HG03342 (cell line): ENCODE results near the gene PLA2G2D.

ENCODE experiments used
- ATAC-seq: cut with Tn5 transposase; IDR thresholded peaks from one replicate; pipeline ENCODE4 v1.9.1; 2021; ENCODE audit warnings: mild to moderate bottlenecking, moderate library complexity; ENCODE audit not compliant: unreplicated experiment

Gene PLA2G2D

DNA sequence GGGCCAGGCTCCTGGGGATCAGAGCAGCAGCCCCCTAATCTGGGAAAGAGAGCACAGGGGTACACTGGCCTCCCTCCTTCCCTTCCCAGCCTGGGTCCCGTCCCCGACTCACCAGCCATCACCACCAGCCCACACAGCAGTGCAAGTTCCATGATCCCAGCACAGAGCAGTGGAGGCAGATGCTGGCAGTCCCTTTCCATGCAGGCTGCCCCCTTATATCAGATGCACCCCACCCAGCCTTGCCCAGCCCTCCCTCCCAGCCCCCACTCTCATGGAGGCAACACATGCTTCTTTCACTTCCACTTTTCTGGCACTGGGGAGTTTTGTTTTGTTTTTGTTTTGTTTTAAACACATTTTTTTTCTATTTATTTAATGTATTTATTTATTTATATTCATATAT, at the start of gene PLA2G2D:
TSS of gene PLA2G2D (minus strand) at position 190 of the 400 bp plus-strand sequence. CDS start at position 152, 38 bp downstream.
- ATAC-seq: no peak

GRCh38 chr1:20168564-20169491, 49.5 kb upstream of the PLA2G2D start:
- no peak for ATAC-seq

GRCh38 chr1:20167126-20167525, 47.8 kb upstream of the PLA2G2D start:
- no peak for ATAC-seq

- no peak for ATAC-seq
These were observed 46.7 kb upstream of the PLA2G2D start for GRCh38 chr1:20166051-20166450.

- ATAC-seq: no peak
These were observed 46.2 kb upstream of the PLA2G2D start for GRCh38 chr1:20165522-20165951.

DNA sequence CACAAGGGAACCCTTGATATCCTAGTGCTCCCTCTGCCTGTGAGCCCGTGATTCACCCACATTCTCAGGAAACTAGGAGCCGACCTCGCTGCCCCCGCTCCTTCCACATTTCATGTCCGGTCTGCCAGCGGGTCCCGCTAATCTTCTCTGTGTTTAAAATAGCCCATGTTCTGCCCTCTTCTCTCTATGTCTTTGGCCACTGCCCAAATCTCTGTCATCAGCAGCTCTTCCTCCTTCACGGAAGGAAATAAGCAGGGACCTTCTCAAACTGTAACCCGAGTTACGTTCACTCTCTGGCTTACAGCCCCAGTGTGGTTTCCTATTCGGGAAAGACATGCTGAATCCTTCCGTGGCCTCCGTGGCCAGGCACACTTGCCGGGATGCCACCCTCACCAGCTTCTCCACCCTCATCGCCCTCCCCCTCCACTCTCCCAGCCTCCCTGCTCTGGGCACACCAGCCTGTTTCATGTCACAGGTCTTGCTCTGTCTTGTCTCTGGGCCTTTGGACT, 45.4 kb upstream of the PLA2G2D start:
- no peak for ATAC-seq

- ATAC-seq: no peak
These were observed 40.7 kb upstream of the PLA2G2D start for GRCh38 chr1:20160034-20160433.

DNA sequence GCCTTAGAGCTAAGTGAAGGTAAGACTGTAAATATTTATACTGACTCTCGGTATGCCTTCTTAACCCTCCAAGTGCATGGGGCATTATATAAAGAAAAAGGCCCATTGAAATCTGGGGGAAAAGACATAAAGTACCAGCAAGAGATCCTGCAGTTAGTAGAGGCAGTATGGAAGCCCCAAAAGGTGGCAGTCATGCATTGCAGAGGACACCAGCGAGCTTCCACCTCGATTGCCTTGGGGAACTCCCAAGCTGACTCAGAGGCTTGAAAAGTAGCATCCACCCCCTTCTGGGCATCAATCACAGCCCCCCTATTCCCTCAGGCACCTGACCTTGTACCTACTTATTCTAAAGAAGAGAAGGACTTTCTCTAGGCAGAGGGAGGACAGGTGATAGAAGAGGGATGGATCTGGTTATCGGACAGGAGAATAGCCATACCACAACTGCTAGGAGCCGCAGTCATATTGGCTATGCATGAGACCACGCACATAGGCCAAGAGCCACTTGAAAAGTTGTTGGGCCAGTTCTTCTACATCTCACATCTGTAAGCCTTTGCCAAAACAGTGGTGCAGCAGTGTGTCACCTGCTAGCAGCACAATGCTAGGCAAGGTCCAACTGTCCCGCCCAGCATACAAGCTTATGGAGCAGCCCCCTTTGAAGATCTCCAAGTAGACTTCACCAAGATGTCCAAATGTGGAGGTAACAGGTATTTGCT, 39.2 kb upstream of the PLA2G2D start:
- no peak for ATAC-seq

GRCh38 chr1:20154301-20154831, 35.0 kb upstream of the PLA2G2D start:
- no peak for ATAC-seq

- ATAC-seq: no peak
These were observed 33.7 kb upstream of the PLA2G2D start for GRCh38 chr1:20153000-20153418.

DNA sequence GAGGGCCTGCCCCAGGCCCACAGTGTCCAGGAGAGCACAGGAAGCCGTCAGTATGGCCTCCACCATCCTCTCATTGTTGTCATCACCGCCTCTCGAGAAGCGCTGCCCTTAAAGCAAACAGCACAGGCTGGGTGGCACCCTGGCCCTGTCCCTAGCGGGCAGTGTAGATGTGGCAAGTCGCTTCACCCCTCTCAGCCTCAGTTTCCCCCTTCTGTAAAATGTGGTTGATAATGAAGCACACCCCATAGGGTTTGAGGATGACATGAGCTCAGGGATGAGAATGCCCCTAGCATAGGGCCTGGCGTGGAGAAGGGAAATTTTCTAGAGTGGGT, 33.2 kb upstream of the PLA2G2D start:
- ATAC-seq: no peak

GRCh38 chr1:20151906-20152598, 32.7 kb upstream of the PLA2G2D start:
- ATAC-seq: peak; percentile 71

DNA sequence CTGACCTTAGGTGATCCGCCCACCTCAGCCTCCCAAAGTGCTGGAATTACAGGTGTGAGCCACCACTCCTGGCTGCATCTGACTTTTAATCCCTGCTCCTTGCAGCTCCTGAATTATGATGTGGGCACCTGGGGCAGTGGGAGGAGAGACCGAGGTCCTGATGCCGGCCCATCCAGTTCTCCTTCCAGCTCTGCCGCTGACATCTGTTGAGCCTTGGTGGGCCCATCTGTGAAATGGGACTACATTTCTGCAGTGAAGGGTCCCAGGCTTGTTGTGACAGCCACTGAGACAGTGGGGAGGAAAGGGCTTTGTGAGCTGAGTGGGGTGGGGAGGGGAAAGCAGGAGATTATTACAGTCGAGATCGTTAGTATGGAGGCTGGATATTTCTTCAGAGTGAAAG, 31.6 kb upstream of the PLA2G2D start:
- no peak for ATAC-seq

DNA sequence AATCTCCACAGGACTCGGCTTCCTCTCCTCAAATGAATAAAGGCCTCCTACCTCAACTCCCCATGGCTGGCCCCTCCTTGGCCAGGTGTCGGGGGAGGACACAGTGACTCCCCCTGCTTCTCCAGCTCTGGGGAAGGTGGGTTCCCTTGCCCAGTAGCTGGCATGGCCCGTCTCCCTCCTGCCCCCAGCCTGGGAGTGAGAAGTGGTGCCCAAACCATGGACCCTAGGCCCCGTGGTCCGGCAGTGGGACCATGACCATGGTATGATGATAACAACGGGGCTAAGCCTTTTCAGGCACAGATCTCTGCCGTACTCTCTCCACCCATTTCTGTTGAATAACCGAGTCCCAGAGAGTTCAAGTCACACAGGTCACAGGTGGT, 31.0 kb upstream of the PLA2G2D start:
- no peak for ATAC-seq

DNA sequence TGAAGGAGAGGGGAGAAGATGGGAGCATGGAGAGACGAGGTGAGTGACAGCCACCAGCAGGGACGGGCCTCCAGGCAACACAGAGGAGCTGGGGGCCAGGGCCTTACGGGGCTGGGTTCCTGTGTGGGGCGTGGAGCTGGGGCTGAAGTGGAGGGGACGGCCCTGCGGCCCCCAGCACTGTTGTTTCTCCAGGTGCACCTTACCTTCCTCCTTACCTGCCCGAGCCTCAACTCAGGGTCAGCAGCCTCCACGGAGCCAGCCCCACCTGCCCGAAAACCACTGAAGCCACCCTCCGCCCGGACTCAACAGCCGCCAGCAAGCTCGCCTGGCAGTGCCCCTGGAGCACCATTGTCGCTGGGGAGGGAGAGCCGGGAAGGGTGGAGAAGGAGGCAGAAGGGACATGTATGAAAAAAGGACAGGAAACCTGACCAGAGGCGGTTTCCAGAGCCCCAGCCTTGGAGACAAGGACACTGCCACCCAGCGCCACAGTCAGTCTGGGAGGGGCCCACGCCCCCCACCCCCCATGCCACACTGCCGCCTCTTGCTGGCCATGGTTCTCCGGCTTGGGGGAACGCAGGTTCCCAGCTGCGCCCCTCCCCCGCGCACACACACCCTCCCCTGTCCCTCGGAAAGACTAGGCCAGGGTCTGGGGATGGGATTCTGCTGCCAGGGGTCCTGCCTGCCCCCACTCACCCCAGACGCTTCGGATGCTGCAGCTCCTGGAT, 30.4 kb upstream of the PLA2G2D start:
- ATAC-seq: no peak

- ATAC-seq: no peak
These were observed 29.5 kb upstream of the PLA2G2D start for GRCh38 chr1:20148571-20149500.

DNA sequence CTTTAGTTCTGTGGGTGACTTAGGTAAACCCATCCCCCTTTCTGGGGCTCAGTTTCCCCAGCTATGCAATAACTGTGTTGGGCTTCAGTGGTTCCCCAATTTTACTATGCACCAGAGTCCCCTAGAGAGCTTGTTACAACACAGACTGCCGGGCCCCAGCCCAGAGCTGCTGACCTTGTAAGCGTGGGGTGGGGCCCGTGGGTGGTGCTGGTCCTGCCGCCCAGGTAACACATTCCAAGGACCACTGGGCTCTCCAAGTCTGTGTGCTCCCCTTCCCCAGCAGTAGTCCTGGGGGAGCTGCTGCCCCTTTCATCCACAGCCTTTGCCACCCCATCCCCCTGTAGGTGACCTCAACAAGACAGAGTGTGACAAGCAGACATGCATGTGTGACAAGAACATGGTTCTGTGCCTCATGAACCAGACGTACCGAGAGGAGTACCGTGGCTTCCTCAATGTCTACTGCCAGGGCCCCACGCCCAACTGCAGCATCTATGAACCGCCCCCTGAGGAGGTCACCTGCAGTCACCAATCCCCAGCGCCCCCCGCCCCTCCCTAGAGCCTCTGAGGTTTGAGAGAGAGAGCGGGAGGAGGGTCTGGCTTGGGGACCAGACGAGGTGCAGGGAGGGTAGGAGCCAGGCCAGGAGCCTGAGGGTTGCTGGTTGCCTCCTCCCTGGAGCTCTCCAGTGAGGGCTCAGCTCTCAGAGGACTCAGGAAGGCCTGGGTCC, 28.7 kb upstream of the PLA2G2D start:
- no peak for ATAC-seq

DNA sequence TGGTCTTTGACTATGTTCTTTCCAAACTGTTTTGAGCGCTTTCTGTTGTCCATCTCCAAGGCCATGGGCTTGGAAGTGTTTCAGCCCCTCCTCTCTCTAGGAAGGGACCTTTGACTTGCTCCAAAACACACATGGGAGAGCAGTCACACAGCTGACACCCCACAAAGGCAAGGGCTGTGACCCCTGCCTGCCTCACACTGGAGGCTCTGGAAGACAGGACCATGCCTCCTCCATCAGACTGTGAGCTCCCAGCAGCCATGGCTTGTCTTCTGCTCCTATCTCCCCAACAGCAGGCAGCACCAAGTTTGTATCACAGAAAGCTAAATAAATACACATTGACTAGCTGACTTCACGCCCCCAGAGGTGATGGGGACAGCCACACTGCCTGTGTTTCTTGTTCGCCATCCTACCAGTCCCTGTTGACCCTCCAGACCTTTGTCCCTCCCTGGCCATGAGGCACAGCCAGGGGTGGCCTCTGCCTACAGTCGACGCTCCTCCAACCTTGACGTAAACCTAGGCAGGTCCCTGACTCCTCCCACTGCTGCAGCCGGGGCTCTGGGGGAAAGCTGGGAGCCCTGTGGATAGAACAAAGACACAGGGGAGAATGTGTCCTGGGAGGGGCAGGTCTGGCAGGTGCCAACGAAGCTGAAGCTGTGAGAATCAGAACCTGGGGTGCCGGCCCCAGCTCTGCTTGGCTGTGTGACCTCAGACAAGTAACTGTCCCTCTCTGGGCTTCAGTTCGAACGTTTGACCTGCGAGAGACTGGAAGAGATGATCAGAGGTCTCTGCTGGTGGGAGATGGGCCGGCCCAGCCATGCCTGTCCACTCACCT, 24.6 kb upstream of the PLA2G2D start:
- no peak for ATAC-seq
